Peyer's patch (tissue), 4 donors: ENCODE data around the gene HPSE. TPM values are rescaled to one million over a fixed set of nuclear protein-coding genes. Genes with fewer than 3 reads are reported as not detected.
"Not testable (repeated sequence)": the region's sequence is repeated elsewhere in the genome, so short reads cannot be mapped to it uniquely, and the experiment has no call there.

Experiments used
- DNase-seq, 3 donors: peaks; one replicate each; pipeline ENCODE4 v3.0.0-alpha.2; 2017 to 2019
- H3K27ac ChIP-seq, 4 donors: fragments of 200-600 bp; sonication (generic); one replicate each; pipeline ENCODE4 v1.5.1; 2016 to 2019
- H3K27me3 ChIP-seq, 2 donors: fragments of 200-600 bp; sonication (generic); one replicate each; pipeline ENCODE4 v1.5.1; 2019
- H3K36me3 ChIP-seq, 3 donors: fragments of 200-600 bp; sonication (generic); one replicate each; pipeline ENCODE4 v1.5.1; 2016 to 2019
- H3K4me1 ChIP-seq, 4 donors: fragments of 200-600 bp; sonication (generic); one replicate each; pipeline ENCODE4 v1.5.1; 2016 to 2019
- H3K4me3 ChIP-seq, 4 donors: fragments of 200-600 bp; sonication (generic); 1 replicate in 3 of 4; 2 replicates in 1 of 4; pipeline ENCODE4 v1.5.1; 2016 to 2019; ENCODE audit warnings: mild to moderate bottlenecking in 1 of 4
- H3K9me3 ChIP-seq, 4 donors: fragments of 200-600 bp; sonication (generic); one replicate each; pipeline ENCODE4 v1.5.1; 2016 to 2019; ENCODE audit warnings: mild to moderate bottlenecking in 1 of 4
- CTCF ChIP-seq, 6 experiments: fragments of 450-650 bp in 4 of 6; fragments of 200-600 bp in 2 of 6; sonication (generic) in 1 of 6; IDR thresholded peaks; one replicate each; pipeline ENCODE4 v1.5.1; 2017 to 2019; ENCODE audit warnings: antibody characterized with exemption in 6 of 6, mild to moderate bottlenecking in 3 of 6, moderate library complexity in 1 of 6
- POLR2A ChIP-seq, 2 donors: fragments of 450-650 bp; IDR thresholded peaks; one replicate each; pipeline ENCODE4 v1.5.1; 2017; ENCODE audit warnings: antibody characterized with exemption in 2 of 2, mild to moderate bottlenecking in 2 of 2, moderate library complexity in 2 of 2
- total RNA-seq, 4 donors: library from RNA; depleted of rRNA; stranded (reverse); fragments of >200 nt; gene quantifications; one replicate each; pipeline ENCODE4 v1.1.0, GENCODE V29; 2016

The HPSE gene
- total RNA-seq, 4 donors from 2014 or later, result 0.83 to 3.9 (median 2.3) TPM

DNA sequence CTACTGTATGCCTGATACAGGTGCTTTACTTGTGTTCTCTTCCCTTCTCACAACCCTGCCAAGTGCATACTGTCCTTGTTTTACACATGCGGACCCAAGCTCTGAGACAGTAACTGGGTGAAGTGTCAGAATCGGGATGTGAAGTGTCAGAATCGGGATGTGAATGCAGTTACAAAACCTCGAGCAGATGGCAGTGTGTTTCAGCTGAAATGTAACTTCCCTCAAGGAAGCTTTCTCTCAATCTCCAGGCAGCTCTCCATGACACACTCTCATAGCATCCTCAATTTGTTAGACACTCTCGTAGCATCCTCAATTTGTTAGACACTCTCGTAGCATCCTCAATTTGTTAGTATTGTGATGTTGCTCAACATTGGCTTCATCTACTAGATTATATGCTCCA lies 1.1 kb upstream of the HPSE start:
- H3K4me3 ChIP-seq, result no peak overlapping the region
- no peaks in the 10 kb centered on the region for H3K27me3 ChIP-seq
- no peak overlapping the region for H3K27ac ChIP-seq
- peaks cover 0 to 18% (median 4%) of the 10 kb centered on the region in 4 donors for H3K4me1 ChIP-seq
- DNase-seq, result no peak
- no peaks in the 10 kb centered on the region for H3K9me3 ChIP-seq
- TF ChIP-seq CTCF (IDR thresholded peaks at IDR 0.05) (no peak), POLR2A (IDR thresholded peaks at IDR 0.05) (no peak)
- no peaks in the 10 kb centered on the region for H3K36me3 ChIP-seq

DNA sequence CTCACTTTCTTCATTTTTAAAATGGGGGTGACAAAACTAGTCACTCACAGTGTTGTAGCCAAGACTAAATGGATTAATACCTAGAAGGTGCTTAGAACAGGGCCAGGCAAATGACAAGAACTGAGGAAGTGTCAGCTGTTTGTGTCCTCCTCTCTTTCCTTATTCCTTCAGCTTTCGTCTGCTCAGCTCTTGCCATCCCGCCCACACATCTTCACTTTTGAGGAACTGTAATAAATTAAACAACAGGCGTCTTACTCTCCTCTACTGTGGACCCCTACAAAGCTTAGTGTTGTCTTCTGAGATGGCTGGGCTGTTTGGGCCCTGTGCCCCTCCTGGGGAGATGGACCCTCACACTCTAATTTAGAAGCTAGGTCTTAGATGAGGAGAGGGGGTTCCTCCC lies 2.7 kb downstream of the HPSE start:
- Histone ChIP-seq H3K4me3 (no peak overlapping the region), H3K9me3 (no peaks in the 10 kb centered on the region), H3K27me3 (no peaks in the 10 kb centered on the region), H3K4me1 (peaks cover 0 to 18% (median 4%) of the 10 kb centered on the region in 4 donors), H3K36me3 (no peaks in the 10 kb centered on the region), H3K27ac (no peak overlapping the region)
- no peak for TF ChIP-seq CTCF (IDR thresholded peaks at IDR 0.05)
- TF ChIP-seq POLR2A (IDR thresholded peaks at IDR 0.05), result no peak
- no peak for DNase-seq

DNA sequence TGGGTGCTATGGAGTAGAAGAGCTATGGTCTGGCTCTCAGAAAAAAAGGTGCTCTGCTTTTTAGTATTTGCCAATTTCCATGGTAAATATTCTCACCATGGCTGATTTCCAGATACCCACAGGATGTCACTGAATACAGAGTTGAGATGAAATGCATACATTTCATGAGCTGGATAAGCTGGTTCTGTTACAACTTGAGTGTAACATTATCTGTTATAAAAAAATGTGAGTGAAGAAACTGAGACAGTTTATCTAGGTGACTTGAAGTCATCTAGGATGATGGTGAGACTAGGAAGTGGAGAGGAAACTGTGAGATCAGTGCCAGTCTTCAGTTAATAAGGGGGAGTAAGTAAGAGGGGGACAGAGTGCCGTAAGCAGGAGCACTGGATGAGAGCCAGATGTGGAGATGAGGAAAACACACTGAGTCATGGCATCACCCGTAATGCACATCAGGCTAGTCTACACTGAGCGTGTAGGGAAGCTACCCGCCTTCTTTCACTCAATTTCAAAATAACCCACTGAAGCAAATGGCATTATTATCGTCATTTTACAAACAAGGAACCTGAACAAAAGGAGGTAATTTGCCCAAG lies 5.0 kb downstream of the HPSE start:
- no peak for TF ChIP-seq POLR2A (IDR thresholded peaks at IDR 0.05)
- no peak for TF ChIP-seq CTCF (IDR thresholded peaks at IDR 0.05)

DNA sequence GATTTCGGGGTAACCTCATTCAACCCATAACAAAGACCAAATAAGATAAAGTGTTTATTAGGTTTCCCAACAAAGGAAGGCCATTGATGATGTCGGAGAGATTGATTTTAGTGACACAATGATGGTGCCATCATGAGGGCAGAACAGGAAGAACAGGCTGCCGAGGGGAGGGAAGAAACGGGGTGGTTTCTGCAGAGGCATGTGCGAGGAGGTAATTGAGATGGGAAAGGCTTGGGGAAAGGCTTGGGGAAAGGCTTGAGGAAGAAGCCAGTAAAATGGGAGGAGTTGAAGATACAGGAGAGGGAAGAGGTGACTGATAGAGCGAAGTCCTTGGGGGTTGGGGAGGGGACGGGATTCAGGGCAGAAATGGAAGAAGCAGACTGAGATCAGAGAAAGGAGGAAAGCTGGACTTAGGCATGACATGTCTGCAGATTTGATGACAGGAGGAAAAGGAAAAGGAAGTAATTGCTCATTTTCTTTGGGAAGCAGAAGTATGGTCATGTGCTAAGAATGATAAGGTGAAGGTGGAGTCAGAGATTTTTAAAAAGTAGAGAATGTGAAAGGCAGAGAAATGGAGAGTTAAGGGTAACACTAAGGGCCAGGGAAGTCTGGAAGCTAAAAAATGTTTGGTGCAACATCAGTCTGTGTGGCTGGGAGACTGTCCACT lies 6.0 kb downstream of the HPSE start:
- Histone ChIP-seq H3K27ac (no peak overlapping the region), H3K4me3 (no peak overlapping the region), H3K27me3 (no peaks in the 10 kb centered on the region), H3K4me1 (no peaks in the 10 kb centered on the region), H3K9me3 (no peaks in the 10 kb centered on the region), H3K36me3 (no peaks in the 10 kb centered on the region)
- TF ChIP-seq CTCF (IDR thresholded peaks at IDR 0.05), result no peak
- no peak for TF ChIP-seq POLR2A (IDR thresholded peaks at IDR 0.05)
- DNase-seq, result no peak

More for the DNA sequence above, 5.0 kb downstream of the HPSE start:
- Histone ChIP-seq H3K36me3 (no peaks in the 10 kb centered on the region), H3K9me3 (no peaks in the 10 kb centered on the region), H3K27ac (no peak overlapping the region), H3K4me1 (peaks cover 0 to 8% (median 1%) of the 10 kb centered on the region in 4 donors), H3K27me3 (no peaks in the 10 kb centered on the region), H3K4me3 (no peak overlapping the region)
- DNase-seq, result no peak

DNA sequence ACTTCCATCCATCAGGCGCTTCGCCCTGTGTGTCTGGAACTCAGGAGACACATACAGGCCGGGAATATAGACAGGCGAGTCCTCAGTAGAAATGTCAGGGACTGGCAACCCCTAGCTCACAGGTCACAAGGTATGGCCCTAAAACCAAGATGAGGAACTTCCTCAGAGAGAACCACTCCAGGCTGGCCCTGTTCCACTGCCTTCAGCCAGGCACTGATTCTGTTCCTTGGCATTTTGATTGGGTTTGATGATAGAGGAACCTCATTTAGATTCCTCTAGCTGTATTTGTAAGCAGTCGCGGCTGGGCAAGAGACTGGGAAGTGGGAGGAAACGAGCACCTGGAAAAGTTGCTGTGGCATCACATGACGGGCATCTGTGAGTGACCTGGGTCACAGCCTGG lies 8.1 kb downstream of the HPSE start:
- no peak for DNase-seq
- no peak for TF ChIP-seq CTCF (IDR thresholded peaks at IDR 0.05)
- no peak for TF ChIP-seq POLR2A (IDR thresholded peaks at IDR 0.05)
- Histone ChIP-seq H3K36me3 (no peaks in the 10 kb centered on the region), H3K4me3 (no peak overlapping the region), H3K9me3 (no peaks in the 10 kb centered on the region), H3K27me3 (no peaks in the 10 kb centered on the region), H3K27ac (no peak overlapping the region), H3K4me1 (no peaks in the 10 kb centered on the region)

DNA sequence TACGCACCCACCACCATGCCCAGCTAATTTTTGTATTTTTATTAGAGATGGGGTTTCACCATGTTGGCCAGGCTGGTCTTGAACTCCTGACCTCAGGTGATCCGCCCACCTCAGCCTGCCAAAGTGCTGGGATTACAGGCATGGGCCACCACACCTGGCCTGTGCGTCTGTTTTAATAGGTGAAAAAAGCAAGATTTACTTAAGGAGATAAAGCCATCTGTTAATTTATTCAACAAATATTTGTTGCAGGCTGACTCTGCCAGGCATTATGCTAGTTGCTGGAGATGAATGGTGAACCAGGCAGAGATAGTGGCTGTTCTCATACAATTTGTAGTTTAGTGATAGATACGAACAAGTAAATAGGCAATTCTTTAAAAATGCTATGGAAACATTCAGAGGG lies 9.3 kb downstream of the HPSE start:
- not testable (repeated sequence) for H3K36me3 ChIP-seq, H3K27ac ChIP-seq, H3K4me1 ChIP-seq, H3K9me3 ChIP-seq, H3K27me3 ChIP-seq, DNase-seq, H3K4me3 ChIP-seq
